Adrenal gland (tissue), 12 donors: ENCODE data around the gene NLGN4X. TPM values are rescaled to one million over a fixed set of nuclear protein-coding genes. Genes with fewer than 3 reads are reported as not detected.

Source experiments
- DNase-seq, 7 donors: peaks; one replicate each; pipeline ENCODE4 v3.0.0-alpha.2; 2019 to 2020
- H3K27ac ChIP-seq, 5 donors: fragments of 200-600 bp; sonication (generic) in 4 of 5; 1 replicate in 3 of 5; 2 replicates in 2 of 5; pipeline versions ENCODE4 v1.5.1 to v1.8.0; 2016 to 2020; ENCODE audit warnings: mild to moderate bottlenecking in 1 of 5
- H3K27me3 ChIP-seq: fragments of 200-600 bp; 2 replicates; pipeline ENCODE4 v1.8.0; 2021
- H3K36me3 ChIP-seq, 2 donors: fragments of 200-600 bp; replicated peaks in 1 of 2; 1 replicate in 1 of 2; 2 replicates in 1 of 2; pipeline versions ENCODE4 v1.5.1 to v1.8.0; 2018 to 2022
- H3K4me1 ChIP-seq, 2 donors: fragments of 200-600 bp; replicated peaks in 1 of 2; 1 replicate in 1 of 2; 2 replicates in 1 of 2; pipeline versions ENCODE4 v1.5.1 to v1.8.0; 2018 to 2021
- H3K4me3 ChIP-seq, 4 donors: fragments of 200-600 bp; sonication (generic) in 3 of 4; one replicate each; pipeline ENCODE4 v1.5.1; 2016 to 2018
- H3K9me3 ChIP-seq, 3 donors: fragments of 200-600 bp; sonication (generic) in 1 of 3; replicated peaks in 1 of 3; 1 replicate in 2 of 3; 2 replicates in 1 of 3; pipeline versions ENCODE4 v1.5.1 to v1.8.0; 2016 to 2021
- POLR2A ChIP-seq, 2 donors: fragments of 450-650 bp; IDR thresholded peaks; one replicate each; pipeline ENCODE4 v1.6.1; 2017; ENCODE audit warnings: antibody characterized with exemption in 2 of 2, mild to moderate bottlenecking in 2 of 2, moderate library complexity in 1 of 2
- WGBS, 4 donors: extraction: QIAGEN DNeasy Blood & Tissue Kit in 2 of 4; methylation state at CpG; one replicate each; pipeline versions ENCODE4 v1.1.5 to v1.1.7; 2013 to 2017; 5-methylcytosine and 5-hydroxymethylcytosine counted together
- intact Hi-C, 2 donors: fragments of 100-400 bp; cut with DNase I; formaldehyde crosslinking; loops; one replicate each; pipeline versions ENCODE4 v1.14.1 to v1.15.0; 2022 to 2023
- polyA plus RNA-seq, 3 donors: library from polyadenylated mRNA; stranded (reverse); fragments of 200-250 nt in 2 of 3; fragments of 350-450 nt in 1 of 3; fragmentation: Illumina TruSeq in 1 of 3; extraction: RNeasy Lipid Tissue Mini Kit (QIAGEN cat#74804) in 1 of 3; gene quantifications; one replicate each; pipeline ENCODE4 v1.2.3, GENCODE V29; 2013 to 2014
- small RNA-seq, 2 donors: library from RNA; depleted of rRNA; stranded (forward); fragments of <200 nt; gene quantifications; one replicate each; pipeline ENCODE3, GENCODE V24; 2016
- total RNA-seq, 9 donors: library from RNA; depleted of rRNA in 4 of 9; stranded (reverse); fragments of >200 nt in 4 of 9; fragments of 120-200 nt in 1 of 9; fragmentation: NEBNext Ultra II Directional in 1 of 9; extraction: Animal tissue kit (Norgen Biotek cat#: 25700) in 1 of 9; gene quantifications; one replicate each; pipeline versions ENCODE4 v1.1.0 to v1.2.4, GENCODE V29; 2013 to 2023
- TF ChIP-seq, protein P1 (sequence below), 6 experiments: fragments of 450-650 bp in 4 of 6; fragments of 200-600 bp in 2 of 6; sonication (generic) in 1 of 6; IDR thresholded peaks; 1 replicate in 5 of 6; 2 replicates in 1 of 6; pipeline versions ENCODE4 v1.5.1 to v1.8.0; 2016 to 2021; ENCODE audit warnings: antibody characterized with exemption in 6 of 6, mild to moderate bottlenecking in 2 of 6, moderate library complexity in 1 of 6
- donor health status: healthy with polysubstance abuse.
- donor health status: Bipolar disorder and iron deficiency.
- donor health status: DM: yes; HTN: yes; CAD: no.
- donor health status: DM: no; HTN: no; CAD: no.
- donor health status: DM: no; HTN: no; CAD: no.
- donor health status: DM: yes; HTN: yes; CAD: no.

The NLGN4X gene
- total and polyA plus RNA-seq, 12 donors, result 0.16 to 3.4 (median 1.3) TPM

DNA sequence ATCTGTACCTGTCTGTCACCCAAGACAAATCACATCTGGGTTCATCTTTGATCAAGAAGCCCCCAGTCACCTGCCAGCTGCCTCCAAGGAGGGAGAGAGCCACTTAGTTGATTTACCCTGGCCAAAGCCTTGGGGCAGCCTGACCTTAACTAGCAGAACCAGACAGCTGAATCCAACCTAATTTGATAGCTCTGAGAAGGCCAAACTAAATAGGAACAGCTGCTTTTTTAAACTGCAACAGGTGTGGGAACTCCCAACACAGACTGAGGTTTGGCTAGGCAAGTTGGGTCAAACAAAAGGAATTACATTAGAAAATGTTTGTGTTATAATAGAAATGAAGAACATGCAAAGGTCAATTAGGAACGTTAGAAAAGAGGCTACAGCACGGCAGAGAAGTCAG lies 375.7 kb downstream of the NLGN4X start:
- DNase-seq, result no peak
- Histone ChIP-seq H3K4me3 (no peak overlapping the region), H3K4me1 (no peaks in the 10 kb centered on the region), H3K9me3 (no peaks in the 10 kb centered on the region), H3K27me3 (no peaks in the 10 kb centered on the region), H3K27ac (no peak overlapping the region), H3K36me3 (no peaks in the 10 kb centered on the region)
- TF ChIP-seq, protein P1, sequence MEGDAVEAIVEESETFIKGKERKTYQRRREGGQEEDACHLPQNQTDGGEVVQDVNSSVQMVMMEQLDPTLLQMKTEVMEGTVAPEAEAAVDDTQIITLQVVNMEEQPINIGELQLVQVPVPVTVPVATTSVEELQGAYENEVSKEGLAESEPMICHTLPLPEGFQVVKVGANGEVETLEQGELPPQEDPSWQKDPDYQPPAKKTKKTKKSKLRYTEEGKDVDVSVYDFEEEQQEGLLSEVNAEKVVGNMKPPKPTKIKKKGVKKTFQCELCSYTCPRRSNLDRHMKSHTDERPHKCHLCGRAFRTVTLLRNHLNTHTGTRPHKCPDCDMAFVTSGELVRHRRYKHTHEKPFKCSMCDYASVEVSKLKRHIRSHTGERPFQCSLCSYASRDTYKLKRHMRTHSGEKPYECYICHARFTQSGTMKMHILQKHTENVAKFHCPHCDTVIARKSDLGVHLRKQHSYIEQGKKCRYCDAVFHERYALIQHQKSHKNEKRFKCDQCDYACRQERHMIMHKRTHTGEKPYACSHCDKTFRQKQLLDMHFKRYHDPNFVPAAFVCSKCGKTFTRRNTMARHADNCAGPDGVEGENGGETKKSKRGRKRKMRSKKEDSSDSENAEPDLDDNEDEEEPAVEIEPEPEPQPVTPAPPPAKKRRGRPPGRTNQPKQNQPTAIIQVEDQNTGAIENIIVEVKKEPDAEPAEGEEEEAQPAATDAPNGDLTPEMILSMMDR (IDR thresholded peaks at IDR 0.05), result no peak
- no peak for TF ChIP-seq POLR2A (IDR thresholded peaks at IDR 0.05)
- WGBS, 4 donors, result 42 to 59% (median 49%) methylated on average over 2 of the region's 2 CpGs
- intact Hi-C loops, result no loop called here

DNA sequence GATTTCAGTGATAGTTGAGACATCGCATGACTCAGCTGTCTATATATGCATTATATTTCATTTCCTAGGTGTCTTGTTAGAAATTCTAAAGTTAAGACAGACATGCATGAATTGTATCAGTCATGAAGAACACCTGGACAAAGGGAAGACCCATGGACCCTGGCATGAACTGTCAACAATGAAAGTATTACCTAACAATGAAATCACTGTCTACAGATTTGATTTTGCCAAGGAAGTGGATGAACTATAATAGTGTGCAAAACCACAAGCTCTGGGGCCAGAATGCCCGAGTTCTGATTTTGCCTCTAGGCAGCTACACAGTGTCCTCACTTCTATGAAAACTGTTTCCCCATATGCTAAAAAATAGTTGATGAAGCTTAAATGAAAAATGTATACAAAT lies 386.1 kb downstream of the NLGN4X start:
- no peaks in the 10 kb centered on the region for H3K36me3 ChIP-seq
- intact Hi-C loops, result no loop called here
- H3K4me3 ChIP-seq, result no peak overlapping the region
- H3K9me3 ChIP-seq, result no peaks in the 10 kb centered on the region
- H3K4me1 ChIP-seq, result no peaks in the 10 kb centered on the region
- 69 to 83% (median 74%) methylated on average over 2 of the region's 2 CpGs for WGBS, 4 donors
- no peak for DNase-seq
- no peak overlapping the region for H3K27ac ChIP-seq
- no peak for TF ChIP-seq POLR2A (IDR thresholded peaks at IDR 0.05)
- TF ChIP-seq, protein P1 (IDR thresholded peaks at IDR 0.05), result no peak
- no peaks in the 10 kb centered on the region for H3K27me3 ChIP-seq

Small RNAs within 50 kb of the gene (small RNA-seq; reads per million reads assigned to genes)
- gene RF00322, result 0 reads per million in 2 donors
